ENCODE data around the gene TXNRD3. TPM values are rescaled to one million over a fixed set of nuclear protein-coding genes. Genes with fewer than 3 reads are reported as not detected.
"Not testable (repeated sequence)": the region's sequence is repeated elsewhere in the genome, so short reads cannot be mapped to it uniquely, and the experiment has no call there.

Gene TXNRD3
- polyA plus RNA-seq, 1 donor (not counting 4 experiments of a cell fraction or from before 2014, with no cell fraction given): 9.7 TPM

GRCh38 chr3:126599101-126599500 lies 55.8 kb downstream of the TXNRD3 start:
- FAIRE-seq (no peak), DNase-seq (ENCODE audit: low read depth, low spot score) (no peak)
- H4K20me1 ChIP-seq (ENCODE audit: control insufficient read depth, extremely low read depth, insufficient read depth, low read length): no peaks in the 10 kb centered on the region
- H3K27ac ChIP-seq (ENCODE audit: control insufficient read depth, insufficient read depth, low read length): no peak overlapping the region
- H3K4me1 ChIP-seq (ENCODE audit: control insufficient read depth, extremely low read depth, insufficient read depth, low read length): no peaks in the 10 kb centered on the region
- no peaks in the 10 kb centered on the region for H3K27me3 ChIP-seq (ENCODE audit: control insufficient read depth, extremely low read depth, insufficient read depth, low read length)
- H2AFZ ChIP-seq (ENCODE audit: control insufficient read depth, low read length): no peak overlapping the region
- no peak overlapping the region for H3K9ac ChIP-seq (ENCODE audit: control insufficient read depth, extremely low read depth, insufficient read depth, low read length)
- TF ChIP-seq CTCF (optimal IDR thresholded peaks at IDR 0.05 in 1 of 3, IDR thresholded peaks at IDR 0.05 in 1 of 3, conservative IDR thresholded peaks at IDR 0.05 in 1 of 3; ENCODE audit: extremely low read depth in 1 of 3, insufficient read depth in 2 of 3, low read length in 3 of 3): no peak
- H3K9me3 ChIP-seq (ENCODE audit: control insufficient read depth, low read depth, low read length): no peaks in the 10 kb centered on the region
- no peak overlapping the region for H3K4me3 ChIP-seq (ENCODE audit: control insufficient read depth in 2 of 3, extremely low read depth in 1 of 3, insufficient read depth in 2 of 3, low read depth in 1 of 3, low read length in 3 of 3)
- no peaks in the 10 kb centered on the region for H3K9me1 ChIP-seq (ENCODE audit: control insufficient read depth, extremely low read depth, insufficient read depth, low read length)
- H3K36me3 ChIP-seq (ENCODE audit: control insufficient read depth in 2 of 2, extremely low read depth in 1 of 2, insufficient read depth in 2 of 2, low read length in 2 of 2): peaks cover 0 to 2% of the 10 kb centered on the region in 2 experiments
- H3K79me2 ChIP-seq (ENCODE audit: control insufficient read depth, insufficient read depth, low read length): no peaks in the 10 kb centered on the region
- H3K4me2 ChIP-seq (ENCODE audit: control insufficient read depth, extremely low read depth, insufficient read depth, low read depth, low read length): no peak overlapping the region
- dilution Hi-C loops (cut with MboI; ENCODE audit: extremely low pct_ligation_motif_present, low sequenced_read_pairs): no loop called here

DNA sequence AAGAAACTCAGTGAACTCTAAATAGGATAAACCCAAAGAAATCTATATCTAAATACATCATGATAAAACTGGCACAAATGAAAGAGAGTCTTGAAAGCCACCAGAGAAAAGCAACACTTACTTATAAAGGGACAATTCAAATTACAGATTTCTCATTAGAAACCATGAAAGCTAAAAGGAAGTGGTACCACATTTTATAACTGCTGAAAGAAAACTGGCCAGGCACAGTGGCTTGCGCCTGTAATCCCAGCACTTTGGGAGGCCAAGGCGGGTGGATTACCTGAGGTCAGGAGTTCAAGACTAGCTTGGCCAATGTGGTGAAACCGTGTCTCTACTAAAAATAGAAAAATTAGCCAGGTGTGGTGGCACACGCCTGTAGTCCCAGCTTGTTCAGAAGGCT lies 59.4 kb downstream of the TXNRD3 start:
- FAIRE-seq; H3K9ac ChIP-seq (ENCODE audit: control insufficient read depth, extremely low read depth, insufficient read depth, low read length); H3K36me3 ChIP-seq (ENCODE audit: control insufficient read depth in 2 of 2, extremely low read depth in 1 of 2, insufficient read depth in 2 of 2, low read length in 2 of 2); H3K9me1 ChIP-seq (ENCODE audit: control insufficient read depth, extremely low read depth, insufficient read depth, low read length); H3K4me1 ChIP-seq (ENCODE audit: control insufficient read depth, extremely low read depth, insufficient read depth, low read length); H3K4me2 ChIP-seq (ENCODE audit: control insufficient read depth, extremely low read depth, insufficient read depth, low read depth, low read length); dilution Hi-C loops (cut with MboI; ENCODE audit: extremely low pct_ligation_motif_present, low sequenced_read_pairs); H3K27me3 ChIP-seq (ENCODE audit: control insufficient read depth, extremely low read depth, insufficient read depth, low read length); H3K9me3 ChIP-seq (ENCODE audit: control insufficient read depth, low read depth, low read length); H2AFZ ChIP-seq (ENCODE audit: control insufficient read depth, low read length); DNase-seq (ENCODE audit: low read depth, low spot score); H3K79me2 ChIP-seq (ENCODE audit: control insufficient read depth, insufficient read depth, low read length); H3K4me3 ChIP-seq (ENCODE audit: control insufficient read depth in 2 of 3, extremely low read depth in 1 of 3, insufficient read depth in 2 of 3, low read depth in 1 of 3, low read length in 3 of 3); H3K27ac ChIP-seq (ENCODE audit: control insufficient read depth, insufficient read depth, low read length); H4K20me1 ChIP-seq (ENCODE audit: control insufficient read depth, extremely low read depth, insufficient read depth, low read length): not testable (repeated sequence)

GRCh38 chr3:126591515-126591914 lies 63.4 kb downstream of the TXNRD3 start:
- H3K4me2 ChIP-seq (ENCODE audit: control insufficient read depth, extremely low read depth, insufficient read depth, low read depth, low read length); dilution Hi-C loops (cut with MboI; ENCODE audit: extremely low pct_ligation_motif_present, low sequenced_read_pairs): not testable (repeated sequence)

More at GRCh38 chr3:126591515-126591914, 63.4 kb downstream of the TXNRD3 start:
- not testable (repeated sequence) for H2AFZ ChIP-seq (ENCODE audit: control insufficient read depth, low read length); H3K79me2 ChIP-seq (ENCODE audit: control insufficient read depth, insufficient read depth, low read length); DNase-seq (ENCODE audit: low read depth, low spot score); H3K4me1 ChIP-seq (ENCODE audit: control insufficient read depth, extremely low read depth, insufficient read depth, low read length); H3K36me3 ChIP-seq (ENCODE audit: control insufficient read depth in 2 of 2, extremely low read depth in 1 of 2, insufficient read depth in 2 of 2, low read length in 2 of 2); H4K20me1 ChIP-seq (ENCODE audit: control insufficient read depth, extremely low read depth, insufficient read depth, low read length); FAIRE-seq; H3K9ac ChIP-seq (ENCODE audit: control insufficient read depth, extremely low read depth, insufficient read depth, low read length); H3K27ac ChIP-seq (ENCODE audit: control insufficient read depth, insufficient read depth, low read length); H3K4me3 ChIP-seq (ENCODE audit: control insufficient read depth in 2 of 3, extremely low read depth in 1 of 3, insufficient read depth in 2 of 3, low read depth in 1 of 3, low read length in 3 of 3); H3K27me3 ChIP-seq (ENCODE audit: control insufficient read depth, extremely low read depth, insufficient read depth, low read length); H3K9me3 ChIP-seq (ENCODE audit: control insufficient read depth, low read depth, low read length); H3K9me1 ChIP-seq (ENCODE audit: control insufficient read depth, extremely low read depth, insufficient read depth, low read length)

Measured in keratinocyte (primary cell).